CD4-positive, alpha-beta memory T cell (primary cell): Measurements from ENCODE around the gene A2ML1. TPM values are rescaled to one million over a fixed set of nuclear protein-coding genes. Genes with fewer than 3 reads are reported as not detected.

Experiments used
- CTCF ChIA-PET: fragments of 350-600 bp; sonication (Branson Sonifier 250); formaldehyde crosslinking; loops from one replicate; lab custom pipeline; 2021; ENCODE audit warnings: inconsistent platforms; ENCODE audit not compliant: partially characterized antibody; lab: Charles Lee
- POLR2A ChIA-PET: fragments of 350-600 bp; sonication (Branson Sonifier 250); formaldehyde crosslinking; loops from one replicate; lab custom pipeline; 2021; ENCODE audit not compliant: partially characterized antibody; lab: Charles Lee
- DNase-seq, 5 donors: peaks; one replicate each; pipeline versions ENCODE4 v3.0.0 to v3.0.0-alpha.2; 2020 to 2022; ENCODE audit warnings: mixed read lengths in 1 of 5
- H3K27ac ChIP-seq: one replicate; pipeline ENCODE4 v1.7.0; 2013; ENCODE audit warnings: low read depth, low read length
- H3K27me3 ChIP-seq: 2 replicates; pipeline ENCODE4 v1.7.0; 2013; ENCODE audit warnings: mild to moderate bottlenecking, low read length, moderate library complexity; ENCODE audit not compliant: insufficient read depth
- H3K36me3 ChIP-seq: 2 replicates; pipeline ENCODE4 v1.7.0; 2013; ENCODE audit warnings: mild to moderate bottlenecking, low read length, moderate library complexity; ENCODE audit not compliant: insufficient read depth
- H3K4me1 ChIP-seq: 2 replicates; pipeline ENCODE4 v1.7.0; 2013; ENCODE audit warnings: mild to moderate bottlenecking, low read length, moderate library complexity; ENCODE audit not compliant: insufficient read depth
- H3K4me3 ChIP-seq, 2 donors: one replicate each; pipeline ENCODE4 v1.7.0; 2013; ENCODE audit warnings: low read length in 2 of 2, mild to moderate bottlenecking in 1 of 2
- H3K9me3 ChIP-seq, 2 donors: one replicate each; pipeline ENCODE4 v1.7.0; 2013; ENCODE audit warnings: low read length in 2 of 2, control low read depth in 1 of 2; ENCODE audit not compliant: control insufficient read depth in 1 of 2
- H3K27ac Mint-ChIP-seq, 7 donors: one replicate each; pipeline ENCODE4 v1.8.0; 2020 to 2021; ENCODE audit warnings: mixed read lengths in 7 of 7, mild to moderate bottlenecking in 6 of 7, inconsistent platforms in 3 of 7, moderate library complexity in 3 of 7
- H3K27me3 Mint-ChIP-seq, 2 donors: one replicate each; pipeline ENCODE4 v1.8.0; 2020 to 2021; ENCODE audit warnings: mixed read lengths in 2 of 2
- H3K36me3 Mint-ChIP-seq, 2 donors: one replicate each; pipeline ENCODE4 v1.8.0; 2020 to 2021; ENCODE audit warnings: mixed read lengths in 2 of 2, inconsistent platforms in 1 of 2, mild to moderate bottlenecking in 1 of 2
- H3K4me1 Mint-ChIP-seq, 4 donors: one replicate each; pipeline ENCODE4 v1.8.0; 2020 to 2021; ENCODE audit warnings: mixed read lengths in 4 of 4, mild to moderate bottlenecking in 1 of 4
- H3K4me3 Mint-ChIP-seq, 8 donors: one replicate each; pipeline ENCODE4 v1.8.0; 2020 to 2021; ENCODE audit warnings: mixed read lengths in 8 of 8, mild to moderate bottlenecking in 7 of 8, moderate library complexity in 6 of 8, inconsistent platforms in 3 of 8
- H3K9me3 Mint-ChIP-seq, 8 donors: one replicate each; pipeline ENCODE4 v1.8.0; 2020 to 2021; ENCODE audit warnings: mixed read lengths in 8 of 8, mild to moderate bottlenecking in 5 of 8, inconsistent platforms in 3 of 8, moderate library complexity in 1 of 8
- intact Hi-C: fragments of 100-400 bp; cut with micrococcal nuclease; formaldehyde crosslinking; loops from one replicate; pipeline ENCODE4 v1.15.1; 2023
- polyA plus RNA-seq, 2 donors: library from polyadenylated mRNA; unstranded; fragments of 300-500 nt; fragmentation: Illumina TruSeq; gene quantifications; one replicate each; pipeline ENCODE4 v1.2.3, GENCODE V29; 2021
- total RNA-seq, 2 experiments: library from RNA; stranded (reverse); gene quantifications; one replicate each; pipeline ENCODE4 v1.2.3, GENCODE V29; 2021

A2ML1 gene
- total and polyA plus RNA-seq, 4 experiments from 2014 or later: not detected

DNA sequence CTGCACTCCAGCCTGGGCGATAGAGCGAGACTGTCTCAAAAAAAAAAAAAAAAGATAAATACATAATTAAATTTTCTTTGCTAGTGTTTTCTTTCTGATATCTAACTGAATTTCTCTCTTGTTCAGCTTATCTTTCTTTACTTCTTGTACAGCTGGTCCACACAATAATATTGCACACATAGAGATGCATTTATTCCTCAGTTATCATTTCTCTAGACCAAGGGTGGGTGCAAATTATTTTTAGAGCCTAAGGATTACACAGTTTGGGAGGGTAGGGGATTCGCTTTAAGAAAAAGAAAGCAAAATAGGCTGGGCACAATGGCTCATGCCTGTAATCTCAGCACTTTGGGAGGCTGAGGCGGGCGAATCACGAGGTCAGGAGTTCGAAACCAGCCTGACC lies 17.9 kb downstream of the A2ML1 start:
- intact Hi-C loops: no loop called here
- no peaks in the 10 kb centered on the region for H3K27me3 ChIP-seq
- ChIA-PET POLR2A (no interaction called here), CTCF (no interaction called here)
- no peaks in the 10 kb centered on the region for H3K36me3 ChIP-seq
- H3K4me1 Mint-ChIP-seq: no peaks in the 10 kb centered on the region
- no peak overlapping the region for H3K4me3 Mint-ChIP-seq
- H3K36me3 Mint-ChIP-seq: no peaks in the 10 kb centered on the region
- no peaks in the 10 kb centered on the region for H3K9me3 ChIP-seq
- peaks cover 0 to 2% (median 0%) of the 10 kb centered on the region in 8 donors for H3K9me3 Mint-ChIP-seq
- DNase-seq: no peak
- H3K4me3 ChIP-seq: no peak overlapping the region
- H3K27me3 Mint-ChIP-seq: peaks cover 8 to 12% of the 10 kb centered on the region in 2 donors
- H3K27ac ChIP-seq: no peak overlapping the region
- no peak overlapping the region for H3K27ac Mint-ChIP-seq
- H3K4me1 ChIP-seq: no peaks in the 10 kb centered on the region

DNA sequence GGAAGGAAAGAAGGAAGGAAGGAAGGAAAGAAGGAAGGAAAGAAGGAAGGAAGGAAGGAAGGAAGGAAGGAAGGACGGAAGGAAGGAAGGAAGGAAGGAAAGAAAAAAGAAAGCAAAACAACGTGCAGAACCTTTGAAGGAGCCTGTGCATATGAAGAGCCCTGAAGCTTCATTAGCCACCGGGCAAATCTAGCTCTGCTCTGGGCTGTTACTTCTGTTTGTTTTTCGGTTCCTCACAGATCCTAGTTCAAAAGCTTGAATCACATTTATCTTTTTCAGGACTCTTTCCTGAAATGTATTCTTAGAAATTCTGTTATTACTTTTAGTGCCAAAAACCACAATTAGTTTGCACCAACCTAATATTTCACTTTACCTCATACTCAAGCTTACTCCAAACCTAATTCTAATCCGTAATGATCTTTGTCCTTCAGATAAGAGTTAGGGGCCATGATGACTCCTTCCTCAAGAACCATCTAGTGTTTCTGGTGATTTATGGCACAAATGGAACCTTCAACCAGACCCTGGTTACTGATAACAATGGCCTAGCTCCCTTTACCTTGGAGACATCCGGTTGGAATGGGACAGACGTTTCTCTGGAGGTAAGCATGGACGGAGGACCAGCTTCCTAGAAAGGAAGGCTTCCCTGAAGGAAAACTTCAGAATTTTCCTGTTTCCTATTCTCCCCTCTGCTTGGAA lies 18.7 kb downstream of the A2ML1 start:
- peaks cover 8 to 13% of the 10 kb centered on the region in 2 donors for H3K27me3 Mint-ChIP-seq
- Histone ChIP-seq H3K27ac (no peak overlapping the region), H3K36me3 (no peaks in the 10 kb centered on the region), H3K4me3 (no peak overlapping the region), H3K27me3 (no peaks in the 10 kb centered on the region), H3K4me1 (no peaks in the 10 kb centered on the region), H3K9me3 (no peaks in the 10 kb centered on the region)
- no peaks in the 10 kb centered on the region for H3K36me3 Mint-ChIP-seq
- DNase-seq: no peak
- H3K9me3 Mint-ChIP-seq: peaks cover 0 to 2% (median 0%) of the 10 kb centered on the region in 8 donors
- CTCF ChIA-PET: interaction anchor here (1.0 kb wide), 1 partner anchor 19 kb away, joined by 4 read pairs; no protein-coding TSS in a partner anchor
- H3K4me1 Mint-ChIP-seq: no peaks in the 10 kb centered on the region
- POLR2A ChIA-PET: interaction anchor here (0.5 kb wide), 1 partner anchor 183 kb away, joined by 3 read pairs; no protein-coding TSS in a partner anchor
- no peak overlapping the region for H3K27ac Mint-ChIP-seq
- intact Hi-C loops: no loop called here
- no peak overlapping the region for H3K4me3 Mint-ChIP-seq

DNA sequence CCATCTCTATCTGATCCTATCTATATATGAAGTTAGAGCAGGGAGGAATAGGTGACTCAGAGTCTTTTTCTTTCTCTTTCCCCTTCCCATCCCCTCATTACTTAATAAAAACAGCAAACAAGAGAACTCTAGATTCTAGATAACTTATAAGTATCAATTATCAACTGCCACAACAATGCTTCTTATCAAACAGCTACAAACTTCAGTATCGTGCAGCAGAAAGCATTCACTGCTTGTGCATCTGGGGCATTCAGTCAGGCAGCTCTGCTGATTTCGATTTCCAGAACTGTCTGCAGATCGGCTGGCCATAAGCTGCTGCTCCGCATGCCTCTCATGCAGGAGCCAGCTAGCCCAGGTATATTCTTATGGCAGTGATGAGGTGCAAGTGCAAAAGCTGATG lies 19.4 kb downstream of the A2ML1 start:
- no peak overlapping the region for H3K4me3 ChIP-seq
- Mint-ChIP-seq H3K36me3 (no peaks in the 10 kb centered on the region), H3K9me3 (peaks cover 0 to 2% (median 0%) of the 10 kb centered on the region in 8 donors), H3K27me3 (peaks cover 10 to 12% of the 10 kb centered on the region in 2 donors), H3K27ac (no peak overlapping the region), H3K4me1 (no peaks in the 10 kb centered on the region), H3K4me3 (no peak overlapping the region)
- no peak for DNase-seq
- H3K36me3 ChIP-seq: no peaks in the 10 kb centered on the region
- H3K4me1 ChIP-seq: no peaks in the 10 kb centered on the region
- CTCF ChIA-PET: interaction anchor here (1.0 kb wide), 1 partner anchor 19 kb away, joined by 4 read pairs; no protein-coding TSS in a partner anchor
- H3K9me3 ChIP-seq: no peaks in the 10 kb centered on the region
- no peaks in the 10 kb centered on the region for H3K27me3 ChIP-seq
- no peak overlapping the region for H3K27ac ChIP-seq
- POLR2A ChIA-PET: interaction anchor here (0.5 kb wide), 1 partner anchor 184 kb away, joined by 3 read pairs; no protein-coding TSS in a partner anchor
- intact Hi-C loops: no loop called here

DNA sequence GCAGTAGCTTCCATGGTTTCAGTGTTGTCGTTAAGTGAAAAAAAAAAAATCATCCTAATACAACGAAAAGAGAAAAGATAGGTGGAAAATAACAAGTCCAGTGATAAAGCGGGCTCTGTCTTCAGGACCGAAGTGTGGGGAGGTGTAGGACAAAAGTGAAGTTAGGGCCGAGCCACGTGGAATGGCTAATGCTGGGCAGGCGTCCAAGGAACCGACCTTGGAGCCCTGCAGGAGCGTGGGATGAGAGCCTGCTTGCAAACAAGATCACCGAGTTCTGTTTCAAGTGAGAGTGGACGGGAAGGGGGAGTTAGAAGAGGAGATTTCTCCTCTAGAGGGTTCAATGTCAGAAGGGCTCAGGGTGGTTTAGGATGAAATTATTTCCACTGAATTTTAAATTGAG lies 22.2 kb downstream of the A2ML1 start:
- no peak overlapping the region for H3K27ac ChIP-seq
- no peaks in the 10 kb centered on the region for H3K4me1 ChIP-seq
- no peaks in the 10 kb centered on the region for H3K36me3 ChIP-seq
- no peaks in the 10 kb centered on the region for H3K4me1 Mint-ChIP-seq
- POLR2A ChIA-PET: no interaction called here
- H3K27me3 ChIP-seq: no peaks in the 10 kb centered on the region
- H3K27ac Mint-ChIP-seq: no peak overlapping the region
- intact Hi-C loops: no loop called here
- no peaks in the 10 kb centered on the region for H3K9me3 ChIP-seq
- H3K4me3 Mint-ChIP-seq: peak overlapping the region in 1 of 8 donors; percentile 63
- DNase-seq: no peak
- H3K27me3 Mint-ChIP-seq: peaks cover 4 to 14% of the 10 kb centered on the region in 2 donors
- H3K36me3 Mint-ChIP-seq: no peaks in the 10 kb centered on the region
- H3K4me3 ChIP-seq: no peak overlapping the region
- CTCF ChIA-PET: no interaction called here
- no peaks in the 10 kb centered on the region for H3K9me3 Mint-ChIP-seq

DNA sequence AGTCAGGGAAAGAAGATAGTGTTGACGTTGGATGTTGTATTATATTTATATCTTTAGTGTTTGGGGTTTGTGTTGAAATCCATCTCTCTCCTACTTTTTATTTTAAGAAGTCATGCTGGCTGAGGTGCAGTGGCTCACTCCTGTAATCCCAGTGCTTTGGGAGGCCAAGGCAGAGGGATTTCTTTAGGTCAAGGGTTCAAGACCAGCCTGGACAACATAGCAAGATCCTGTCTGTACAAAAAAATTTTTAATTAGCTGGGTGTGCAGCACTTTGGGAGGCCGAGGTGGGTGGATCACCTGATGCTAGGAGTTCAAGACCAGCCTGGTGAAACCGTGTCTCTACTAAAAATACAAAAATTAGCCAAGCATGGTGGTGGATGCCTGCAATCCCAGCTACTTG lies 23.9 kb downstream of the A2ML1 start:
- no peaks in the 10 kb centered on the region for H3K9me3 Mint-ChIP-seq

DNA sequence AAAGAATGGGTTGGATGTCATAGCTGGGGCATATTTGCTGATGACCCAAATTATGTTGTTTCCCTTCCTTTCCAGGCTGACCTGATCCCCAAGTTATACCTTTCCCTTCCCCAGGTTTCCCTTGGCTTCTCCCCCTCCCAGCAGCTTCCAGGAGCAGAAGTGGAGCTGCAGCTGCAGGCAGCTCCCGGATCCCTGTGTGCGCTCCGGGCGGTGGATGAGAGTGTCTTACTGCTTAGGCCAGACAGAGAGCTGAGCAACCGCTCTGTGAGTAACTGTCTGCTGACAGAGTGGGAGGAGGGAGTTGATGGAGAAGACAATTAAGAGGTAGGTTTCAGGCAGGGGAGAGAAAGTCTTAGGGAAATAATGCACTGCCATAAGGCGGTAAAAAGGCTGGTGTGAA lies 25.0 kb downstream of the A2ML1 start:
- H3K4me3 ChIP-seq: no peak overlapping the region
- CTCF ChIA-PET: no interaction called here
- no peaks in the 10 kb centered on the region for H3K9me3 ChIP-seq
- POLR2A ChIA-PET: no interaction called here
- H3K27me3 ChIP-seq: no peaks in the 10 kb centered on the region
- H3K4me3 Mint-ChIP-seq: no peak overlapping the region
- no peak for DNase-seq
- intact Hi-C loops: no loop called here
- H3K27me3 Mint-ChIP-seq: peaks cover 4 to 14% of the 10 kb centered on the region in 2 donors
- no peaks in the 10 kb centered on the region for H3K36me3 Mint-ChIP-seq
- peak overlapping the region in 1 of 7 donors; percentile 6 for H3K27ac Mint-ChIP-seq
- H3K27ac ChIP-seq: no peak overlapping the region
- no peaks in the 10 kb centered on the region for H3K4me1 Mint-ChIP-seq
- no peaks in the 10 kb centered on the region for H3K4me1 ChIP-seq
- H3K36me3 ChIP-seq: no peaks in the 10 kb centered on the region
- no peaks in the 10 kb centered on the region for H3K9me3 Mint-ChIP-seq

More for the DNA sequence above, 23.9 kb downstream of the A2ML1 start:
- Histone ChIP-seq H3K4me1 (no peaks in the 10 kb centered on the region), H3K9me3 (no peaks in the 10 kb centered on the region), H3K27ac (no peak overlapping the region), H3K4me3 (no peak overlapping the region), H3K27me3 (no peaks in the 10 kb centered on the region), H3K36me3 (no peaks in the 10 kb centered on the region)
- Mint-ChIP-seq H3K4me3 (no peak overlapping the region), H3K4me1 (no peaks in the 10 kb centered on the region), H3K27ac (no peak overlapping the region), H3K27me3 (peaks cover 4 to 14% of the 10 kb centered on the region in 2 donors), H3K36me3 (no peaks in the 10 kb centered on the region)
- ChIA-PET CTCF (interaction anchor here (0.6 kb wide), 1 partner anchor 30 kb away, joined by 3 read pairs; no protein-coding TSS in a partner anchor), POLR2A (no interaction called here)
- DNase-seq: no peak
- intact Hi-C loops: no loop called here

DNA sequence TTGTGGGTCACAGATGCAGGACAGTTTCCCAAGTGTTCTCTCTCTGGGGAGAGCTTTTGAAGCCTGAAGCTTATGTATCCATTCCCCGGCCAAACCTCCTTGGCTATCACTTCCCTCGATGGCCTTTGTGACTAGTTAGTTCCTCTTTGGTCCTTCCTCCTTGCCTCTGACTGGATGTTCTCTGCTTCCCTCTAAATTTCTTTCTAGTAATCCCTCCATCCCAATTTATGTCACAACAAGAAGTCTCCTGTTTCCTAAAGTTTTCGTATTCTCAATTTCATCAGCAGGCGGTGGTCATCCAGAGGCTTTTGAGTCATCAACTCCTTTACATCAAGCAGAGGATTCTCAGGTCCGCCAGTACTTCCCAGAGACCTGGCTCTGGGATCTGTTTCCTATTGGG lies 27.5 kb downstream of the A2ML1 start:
- Histone ChIP-seq H3K4me1 (no peaks in the 10 kb centered on the region), H3K27ac (no peak overlapping the region), H3K27me3 (no peaks in the 10 kb centered on the region), H3K9me3 (no peaks in the 10 kb centered on the region), H3K4me3 (no peak overlapping the region), H3K36me3 (no peaks in the 10 kb centered on the region)
- Mint-ChIP-seq H3K4me1 (no peaks in the 10 kb centered on the region), H3K4me3 (no peak overlapping the region), H3K36me3 (no peaks in the 10 kb centered on the region), H3K27ac (peak overlapping the region in 2 of 7 donors; percentile 25 to 54), H3K9me3 (no peaks in the 10 kb centered on the region), H3K27me3 (peaks cover 4 to 9% of the 10 kb centered on the region in 2 donors)
- intact Hi-C loops: no loop called here
- CTCF ChIA-PET: interaction anchor here (2.3 kb wide), 1 partner anchor 10 kb away, joined by 7 read pairs; no protein-coding TSS in a partner anchor
- no peak for DNase-seq
- POLR2A ChIA-PET: no interaction called here
